GM19099 (cell line): ENCODE results near the gene ANGEL1.

Experiments used
- POLR2A ChIP-seq: IDR thresholded peaks from 3 replicates; pipeline ENCODE4 v1.6.1; 2011; ENCODE audit warnings: low read depth; ENCODE audit not compliant: insufficient read length; ENCODE audit errors: extremely low read depth

ANGEL1 gene

GRCh38 chr14:76765461-76765931 is 47.2 kb downstream of the ANGEL1 start:
- TF ChIP-seq POLR2A = no peak

GRCh38 chr14:76763096-76764041 is 49.3 kb downstream of the ANGEL1 start:
- no peak for TF ChIP-seq POLR2A

GRCh38 chr14:76762411-76763095 is 50.1 kb downstream of the ANGEL1 start:
- TF ChIP-seq POLR2A = no peak

- no peak for TF ChIP-seq POLR2A
These were observed 50.7 kb downstream of the ANGEL1 start for GRCh38 chr14:76761960-76762410.

DNA sequence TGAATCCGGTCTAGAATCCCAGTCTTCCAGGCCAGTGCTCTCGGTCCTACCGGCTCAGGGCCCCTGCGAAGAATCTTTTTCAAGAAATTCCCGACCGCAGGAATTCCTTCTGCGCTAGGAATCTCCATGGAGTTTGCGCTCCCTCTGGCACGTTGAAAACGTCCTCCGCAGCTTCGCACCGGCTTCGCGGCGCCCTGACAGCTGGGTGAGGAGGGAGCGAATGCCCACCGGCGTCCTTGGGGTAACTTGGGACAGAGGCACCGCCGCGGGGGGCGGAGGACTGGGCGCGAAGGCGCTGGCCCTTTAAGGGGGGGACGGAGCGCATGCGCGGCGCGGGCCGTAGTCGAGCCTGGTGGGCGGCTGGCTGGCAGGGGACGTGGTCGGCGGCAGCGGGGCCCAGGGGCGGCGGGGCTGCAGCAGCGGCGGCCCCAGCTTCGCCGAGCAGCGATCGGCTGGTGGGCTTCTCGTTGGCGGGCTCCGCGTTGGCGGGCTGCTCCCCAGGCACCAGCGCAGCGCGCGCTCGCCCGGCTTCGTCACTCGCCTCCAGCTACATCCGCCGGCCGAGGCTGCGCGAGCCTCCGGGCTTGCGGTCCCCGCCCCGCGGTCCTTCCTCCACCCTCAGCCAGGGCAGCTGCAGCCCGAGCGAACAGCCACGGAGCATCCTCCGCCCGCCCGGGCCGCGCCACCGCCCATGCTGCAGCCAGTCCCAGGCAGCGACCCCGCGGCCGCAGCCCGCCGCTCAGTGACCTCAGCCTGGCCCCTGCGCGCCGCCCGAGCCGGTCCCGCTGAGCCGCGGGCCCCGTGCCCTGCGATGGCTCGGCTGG is 51.3 kb downstream of the ANGEL1 start, which contains the start of gene VASH1:
Gene VASH1, plus strand, starts transcription at position 333 of the 824 bp plus-strand sequence. CDS start 1,354 bp downstream, outside the sequence.
- TF ChIP-seq POLR2A = peak; percentile 34

DNA sequence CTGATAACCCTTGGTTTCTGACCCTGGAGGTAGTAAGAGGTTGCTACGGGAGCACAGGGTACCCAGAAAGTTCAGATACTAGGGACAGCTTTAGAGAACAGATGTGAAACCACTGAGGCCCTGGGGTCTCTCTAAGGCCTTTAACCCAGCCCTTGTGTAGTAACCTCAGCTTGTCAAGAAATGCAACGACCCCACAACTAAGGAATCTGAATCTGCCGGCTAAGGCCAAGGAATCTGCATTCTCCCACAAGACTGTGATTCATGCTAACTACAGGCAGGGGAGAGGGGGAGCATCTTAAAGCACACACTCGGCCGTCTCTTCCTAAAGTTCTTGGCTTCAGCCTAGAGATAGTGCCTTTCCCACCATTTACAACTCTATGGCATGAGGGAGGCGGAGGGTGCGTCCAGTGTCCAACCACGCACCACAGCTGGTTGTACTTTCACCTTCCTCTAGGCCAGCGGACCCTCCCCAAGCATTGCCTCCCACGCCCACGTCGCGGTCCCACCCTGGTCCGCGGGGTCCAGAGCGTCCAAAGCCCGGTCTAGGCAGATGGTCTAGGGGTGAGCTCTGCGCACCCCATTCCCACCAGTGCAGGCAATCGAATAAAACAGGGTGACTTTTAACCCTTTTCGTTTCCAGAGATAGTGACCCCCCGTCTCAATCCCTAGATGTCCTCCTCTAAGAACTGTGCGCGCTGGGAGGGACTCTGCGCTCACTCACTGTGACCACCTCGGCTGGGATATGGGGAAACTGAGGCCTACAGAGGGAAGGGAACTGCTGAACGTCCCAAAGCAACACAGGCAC is 52.1 kb downstream of the ANGEL1 start:
- no peak for TF ChIP-seq POLR2A

DNA sequence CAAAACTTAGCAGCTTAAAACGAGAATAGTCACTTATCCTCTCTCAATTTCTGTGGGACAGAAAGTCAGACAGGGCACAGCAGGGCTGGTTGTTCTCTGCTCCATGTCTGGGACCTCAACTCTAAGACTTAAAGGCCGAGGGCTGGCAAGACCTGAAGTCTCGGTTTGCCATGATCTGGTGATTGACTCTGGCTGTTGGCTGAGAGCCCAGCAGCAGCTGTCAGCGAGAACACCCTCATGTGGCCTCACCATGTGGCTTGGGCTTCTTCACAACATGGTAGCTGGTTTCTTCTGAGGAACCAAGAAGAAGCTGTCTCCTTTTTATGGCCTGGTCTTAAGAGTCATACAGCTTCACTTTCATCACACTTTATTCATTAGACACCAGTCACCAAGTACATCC is 53.1 kb downstream of the ANGEL1 start:
- TF ChIP-seq POLR2A = no peak

GRCh38 chr14:76756371-76756750 is 56.3 kb downstream of the ANGEL1 start:
- TF ChIP-seq POLR2A = no peak

DNA sequence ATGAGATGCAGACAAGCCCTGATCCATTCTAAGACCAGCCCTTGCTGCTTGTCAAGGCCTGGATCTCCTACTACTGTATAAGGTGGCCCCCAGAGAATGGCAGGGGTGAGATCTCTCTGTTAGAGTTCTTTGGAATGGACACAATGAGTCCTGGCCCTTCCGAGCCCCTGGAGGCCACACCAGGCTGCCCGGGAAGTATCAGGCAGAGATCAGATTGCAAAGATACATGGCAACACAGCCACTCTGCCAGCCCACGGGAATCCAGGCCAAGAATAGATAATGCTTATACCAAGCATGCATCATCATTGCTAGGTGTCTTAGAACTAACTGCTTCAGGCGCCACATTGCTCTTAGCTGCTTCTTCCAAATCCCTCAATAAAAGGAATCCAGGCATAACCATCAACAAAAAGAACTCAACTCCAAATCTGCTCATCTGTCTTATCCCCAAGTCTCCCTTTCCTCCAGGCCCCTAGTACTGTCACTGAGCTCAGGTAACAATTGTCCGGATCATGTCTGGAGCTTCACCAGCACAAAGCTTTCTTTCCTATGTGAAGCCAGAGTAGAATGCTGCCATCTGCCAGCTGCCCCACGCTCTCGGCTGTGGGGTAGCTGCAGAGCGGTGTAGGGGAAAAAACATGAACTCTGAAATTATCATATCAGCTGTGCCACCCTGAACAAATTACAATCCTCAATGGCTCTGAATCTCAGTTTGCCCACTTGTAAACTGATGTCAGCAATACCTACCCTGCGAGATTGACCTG is 56.9 kb downstream of the ANGEL1 start:
- no peak for TF ChIP-seq POLR2A

DNA sequence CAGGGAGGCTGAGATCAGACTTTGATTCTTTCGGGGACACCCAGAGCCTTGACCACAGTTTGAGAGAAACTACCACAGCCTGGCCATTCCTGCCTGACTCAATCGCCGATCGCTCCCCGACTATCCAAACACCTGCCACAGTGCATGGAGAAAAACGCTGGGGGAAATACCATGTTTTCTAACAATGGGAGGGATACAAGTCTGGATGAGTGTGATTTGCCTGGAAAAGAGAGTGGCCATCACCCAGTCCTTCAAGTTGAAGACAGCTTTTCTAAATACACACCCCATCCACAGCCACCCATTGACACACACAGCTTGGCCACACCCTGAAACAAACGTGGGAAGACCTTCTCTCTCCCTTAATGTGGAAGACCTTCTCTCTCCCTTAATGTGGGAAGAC is 58.1 kb downstream of the ANGEL1 start:
- no peak for TF ChIP-seq POLR2A

- TF ChIP-seq POLR2A = no peak
These were observed 59.0 kb downstream of the ANGEL1 start for GRCh38 chr14:76753541-76754198.

GRCh38 chr14:76752744-76753143 is 59.9 kb downstream of the ANGEL1 start:
- no peak for TF ChIP-seq POLR2A

- TF ChIP-seq POLR2A = no peak
These were observed 69.7 kb downstream of the ANGEL1 start for GRCh38 chr14:76742966-76743365.
